HEK293 (cell line): ENCODE data around the gene FAAP100.

ENCODE experiments used
- CTCF ChIA-PET: fragments of 350-600 bp; formaldehyde crosslinking; extraction: SDS; loops from one replicate; lab custom pipeline; 2021; ENCODE audit warnings: antibody characterized with exemption; lab: Yijun Ruan, JAX
- POLR2A ChIA-PET: fragments of 300-600 bp; formaldehyde crosslinking; extraction: SDS; loops from one replicate; lab custom pipeline; 2020; ENCODE audit warnings: antibody characterized with exemption, inconsistent platforms; lab: Yijun Ruan, JAX
- H3K27ac ChIP-seq: fragments of 200-500 bp; sonication (Bioruptor generic); 2 replicates; pipeline ENCODE4 v1.5.1; 2014; ENCODE audit warnings: low read depth, low read length, control low read depth, inconsistent platforms; ENCODE audit errors: extremely low read depth
- H3K36me3 ChIP-seq, 2 experiments: fragments of 200-500 bp in 1 of 2; sonication (Bioruptor generic) in 1 of 2; 1 replicate in 1 of 2; 2 replicates in 1 of 2; pipeline ENCODE4 v1.5.1; 2014 to 2017; ENCODE audit warnings: inconsistent platforms in 2 of 2, low read length in 2 of 2; ENCODE audit not compliant: control insufficient read depth in 2 of 2, insufficient read depth in 1 of 2
- H3K4me1 ChIP-seq: fragments of 200-500 bp; sonication (Bioruptor generic); 2 replicates; pipeline ENCODE4 v1.5.1; 2014; ENCODE audit warnings: mild to moderate bottlenecking, low read length, inconsistent platforms; ENCODE audit not compliant: control insufficient read depth, insufficient read depth
- H3K4me3 ChIP-seq: 2 replicates; pipeline ENCODE4 v1.5.1; 2011; ENCODE audit warnings: low read depth, mild to moderate bottlenecking, control low read depth, low read length, moderate library complexity
- H3K9me3 ChIP-seq: fragments of 200-500 bp; sonication (Bioruptor generic); 2 replicates; pipeline ENCODE4 v1.5.1; 2014; ENCODE audit warnings: low read depth, low read length, inconsistent platforms; ENCODE audit not compliant: control insufficient read depth, insufficient read depth
- GLIS1 ChIP-seq: fragments of 450-650 bp; formaldehyde crosslinking; IDR thresholded peaks from 2 replicates; pipeline ENCODE4 v1.5.1; 2016; ENCODE audit warnings: missing biosample characterization, missing genetic modification characterization
- SETDB1 ChIP-seq: IDR thresholded peaks from one replicate; pipeline ENCODE4 v1.6.1; 2017; ENCODE audit warnings: mild to moderate bottlenecking, low read length, moderate library complexity, mixed read lengths; ENCODE audit not compliant: insufficient read length
- SP2 ChIP-seq: fragments of 450-650 bp; formaldehyde crosslinking; IDR thresholded peaks from 2 replicates; pipeline ENCODE4 v1.5.1; 2016; ENCODE audit warnings: missing biosample characterization, missing genetic modification characterization
- SP7 ChIP-seq: fragments of 450-650 bp; formaldehyde crosslinking; IDR thresholded peaks from 2 replicates; pipeline ENCODE4 v1.5.1; 2016; ENCODE audit warnings: missing biosample characterization, missing genetic modification characterization
- ZBTB17 ChIP-seq: fragments of 450-650 bp; formaldehyde crosslinking; IDR thresholded peaks from 2 replicates; pipeline ENCODE4 v1.5.1; 2016; ENCODE audit warnings: missing biosample characterization, missing genetic modification characterization
- ZFP37 ChIP-seq: fragments of 450-650 bp; formaldehyde crosslinking; IDR thresholded peaks from 2 replicates; pipeline ENCODE4 v1.5.1; 2016; ENCODE audit warnings: missing biosample characterization, missing genetic modification characterization
- ZNF114 ChIP-seq: fragments of 450-650 bp; formaldehyde crosslinking; IDR thresholded peaks from 2 replicates; pipeline ENCODE4 v1.5.0; 2017; ENCODE audit warnings: missing biosample characterization, missing genetic modification characterization
- ZNF121 ChIP-seq: fragments of 450-650 bp; formaldehyde crosslinking; IDR thresholded peaks from 2 replicates; pipeline ENCODE4 v1.5.1; 2016; ENCODE audit warnings: missing biosample characterization, missing genetic modification characterization
- ZNF146 ChIP-seq: fragments of 450-650 bp; formaldehyde crosslinking; IDR thresholded peaks from 2 replicates; pipeline ENCODE4 v1.5.1; 2016; ENCODE audit warnings: missing biosample characterization, missing genetic modification characterization
- ZNF184 ChIP-seq: fragments of 450-650 bp; IDR thresholded peaks from 2 replicates; pipeline ENCODE4 v1.5.1; 2018; ENCODE audit warnings: missing biosample characterization, mild to moderate bottlenecking, missing genetic modification characterization
- ZNF354C ChIP-seq: fragments of 450-650 bp; formaldehyde crosslinking; IDR thresholded peaks from 2 replicates; pipeline ENCODE4 v1.5.1; 2016; ENCODE audit warnings: missing biosample characterization, missing genetic modification characterization, low read depth, borderline replicate concordance
- ZNF416 ChIP-seq: fragments of 450-650 bp; formaldehyde crosslinking; IDR thresholded peaks from 2 replicates; pipeline ENCODE4 v1.5.1; 2016; ENCODE audit warnings: missing biosample characterization, missing genetic modification characterization
- ZNF521 ChIP-seq: fragments of 450-650 bp; formaldehyde crosslinking; IDR thresholded peaks from 2 replicates; pipeline ENCODE4 v1.5.1; 2017; ENCODE audit warnings: missing biosample characterization, mild to moderate bottlenecking, missing genetic modification characterization
- ZNF596 ChIP-seq: fragments of 450-650 bp; IDR thresholded peaks from 2 replicates; pipeline ENCODE4 v1.5.0; 2018; ENCODE audit warnings: missing biosample characterization, mild to moderate bottlenecking, missing genetic modification characterization, moderate library complexity
- ZNF600 ChIP-seq: fragments of 450-650 bp; formaldehyde crosslinking; IDR thresholded peaks from 2 replicates; pipeline ENCODE4 v1.5.1; 2016; ENCODE audit warnings: missing biosample characterization, missing genetic modification characterization
- ZNF621 ChIP-seq: fragments of 450-650 bp; formaldehyde crosslinking; IDR thresholded peaks from 2 replicates; pipeline ENCODE4 v1.5.1; 2017; ENCODE audit warnings: missing biosample characterization, missing genetic modification characterization
- ZNF629 ChIP-seq: fragments of 450-650 bp; formaldehyde crosslinking; IDR thresholded peaks from 2 replicates; pipeline ENCODE4 v1.5.1; 2017; ENCODE audit warnings: missing biosample characterization, missing genetic modification characterization
- ZNF677 ChIP-seq: fragments of 450-650 bp; IDR thresholded peaks from 2 replicates; pipeline ENCODE4 v1.5.0; 2018; ENCODE audit warnings: missing biosample characterization, mild to moderate bottlenecking, missing genetic modification characterization, moderate library complexity
- ZXDB ChIP-seq: fragments of 450-650 bp; formaldehyde crosslinking; IDR thresholded peaks from 2 replicates; pipeline ENCODE4 v1.5.1; 2016; ENCODE audit warnings: missing biosample characterization, missing genetic modification characterization
- TF ChIP-seq, protein P1 (sequence below): fragments of 450-650 bp; formaldehyde crosslinking; IDR thresholded peaks from 2 replicates; pipeline ENCODE4 v1.5.1; 2016; ENCODE audit warnings: missing biosample characterization, missing genetic modification characterization
- TF ChIP-seq, protein P2 (sequence below): fragments of 450-650 bp; IDR thresholded peaks from 2 replicates; pipeline ENCODE4 v1.5.1; 2018; ENCODE audit warnings: missing biosample characterization, missing genetic modification characterization
- TF ChIP-seq, protein P3 (sequence below): fragments of 450-650 bp; formaldehyde crosslinking; IDR thresholded peaks from 2 replicates; pipeline ENCODE4 v1.5.1; 2016; ENCODE audit warnings: missing biosample characterization, missing genetic modification characterization, borderline replicate concordance
- TF ChIP-seq, protein P4 (sequence below): fragments of 450-650 bp; formaldehyde crosslinking; IDR thresholded peaks from 2 replicates; pipeline ENCODE4 v1.5.1; 2016; ENCODE audit warnings: missing biosample characterization, missing genetic modification characterization

FAAP100 gene

DNA sequence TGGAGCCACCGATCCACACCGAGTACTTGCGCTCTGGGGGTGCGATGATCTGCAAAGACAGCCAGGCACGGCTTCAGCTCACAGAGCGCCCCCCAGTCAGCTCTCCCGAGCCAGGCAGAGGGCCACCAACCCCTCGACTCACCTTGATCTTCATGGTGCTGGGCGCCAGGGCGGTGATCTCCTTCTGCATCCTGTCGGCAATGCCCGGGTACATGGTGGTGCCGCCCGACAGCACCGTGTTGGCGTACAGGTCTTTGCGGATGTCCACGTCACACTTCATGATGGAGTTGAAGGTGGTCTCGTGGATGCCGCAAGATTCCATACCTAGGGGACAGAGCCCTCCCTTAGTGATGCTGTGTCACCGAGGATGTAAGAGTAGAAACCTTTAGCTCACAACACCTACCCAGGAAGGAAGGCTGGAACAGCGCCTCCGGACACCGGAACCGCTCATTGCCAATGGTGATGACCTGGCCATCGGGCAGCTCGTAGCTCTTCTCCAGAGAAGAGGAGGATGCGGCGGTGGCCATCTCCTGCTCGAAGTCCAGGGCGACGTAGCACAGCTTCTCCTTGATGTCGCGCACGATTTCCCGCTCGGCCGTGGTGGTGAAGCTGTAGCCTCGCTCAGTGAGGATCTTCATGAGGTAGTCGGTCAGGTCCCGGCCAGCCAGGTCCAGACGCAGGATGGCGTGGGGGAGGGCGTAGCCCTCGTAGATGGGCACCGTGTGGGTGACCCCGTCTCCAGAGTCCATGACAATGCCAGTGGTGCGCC lies 41.2 kb downstream of the FAAP100 start:
- ChIA-PET POLR2A (interaction anchor here (0.6 to 9.9 kb wide), 20 partner anchors 9 to 288 kb away, joined by 3 to 85 read pairs (median 4); partner anchors contain the start of genes BAHCC1, CEP131, FAAP100 and SLC38A10), CTCF (interaction anchor here (0.6 to 1.2 kb wide), 6 partner anchors 26 to 449 kb away, joined by 3 to 5 read pairs (median 3); no protein-coding TSS in a partner anchor)
- H3K4me1 ChIP-seq, result peaks cover 14% of the 10 kb centered on the region
- H3K9me3 ChIP-seq, result no peaks in the 10 kb centered on the region
- peaks cover 18 to 40% of the 10 kb centered on the region in 2 experiments for H3K36me3 ChIP-seq
- H3K4me3 ChIP-seq, result peak overlapping the region; percentile 92
- TF ChIP-seq ZNF621 (tag by site-specific recombination) (no peak), ZNF114 (tag by site-specific recombination) (no peak), SP7 (tag by site-specific recombination) (0 out of 2 replicates have a peak, but pooled peaks have one; percentile 8), ZNF146 (tag by site-specific recombination) (0 out of 2 replicates have a peak, but pooled peaks have one; percentile 3), ZNF600 (tag by site-specific recombination) (peak; percentile 24; the same call in 1 of the 2 replicates), ZNF677 (tag by site-specific recombination) (no peak), ZNF596 (tag by site-specific recombination) (no peak), ZBTB17 (tag by site-specific recombination) (peak; percentile 59), ZNF629 (tag by site-specific recombination) (peak; percentile 78), SP2 (tag by site-specific recombination) (no peak), ZNF521 (tag by site-specific recombination) (no peak), ZNF416 (no peak), SETDB1 (no peak), ZNF121 (tag by site-specific recombination) (no peak), ZXDB (tag by site-specific recombination) (no peak), GLIS1 (tag by site-specific recombination) (0 out of 2 replicates have a peak, but pooled peaks have one; percentile 25), ZNF184 (no peak), ZFP37 (0 out of 2 replicates have a peak, but pooled peaks have one; percentile 13), ZNF354C (tag by site-specific recombination) (no peak)
- TF ChIP-seq, protein P1, sequence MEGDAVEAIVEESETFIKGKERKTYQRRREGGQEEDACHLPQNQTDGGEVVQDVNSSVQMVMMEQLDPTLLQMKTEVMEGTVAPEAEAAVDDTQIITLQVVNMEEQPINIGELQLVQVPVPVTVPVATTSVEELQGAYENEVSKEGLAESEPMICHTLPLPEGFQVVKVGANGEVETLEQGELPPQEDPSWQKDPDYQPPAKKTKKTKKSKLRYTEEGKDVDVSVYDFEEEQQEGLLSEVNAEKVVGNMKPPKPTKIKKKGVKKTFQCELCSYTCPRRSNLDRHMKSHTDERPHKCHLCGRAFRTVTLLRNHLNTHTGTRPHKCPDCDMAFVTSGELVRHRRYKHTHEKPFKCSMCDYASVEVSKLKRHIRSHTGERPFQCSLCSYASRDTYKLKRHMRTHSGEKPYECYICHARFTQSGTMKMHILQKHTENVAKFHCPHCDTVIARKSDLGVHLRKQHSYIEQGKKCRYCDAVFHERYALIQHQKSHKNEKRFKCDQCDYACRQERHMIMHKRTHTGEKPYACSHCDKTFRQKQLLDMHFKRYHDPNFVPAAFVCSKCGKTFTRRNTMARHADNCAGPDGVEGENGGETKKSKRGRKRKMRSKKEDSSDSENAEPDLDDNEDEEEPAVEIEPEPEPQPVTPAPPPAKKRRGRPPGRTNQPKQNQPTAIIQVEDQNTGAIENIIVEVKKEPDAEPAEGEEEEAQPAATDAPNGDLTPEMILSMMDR (tag by site-specific recombination), result peak; percentile 44; the same call in 1 of the 2 replicates
- TF ChIP-seq, protein P2, sequence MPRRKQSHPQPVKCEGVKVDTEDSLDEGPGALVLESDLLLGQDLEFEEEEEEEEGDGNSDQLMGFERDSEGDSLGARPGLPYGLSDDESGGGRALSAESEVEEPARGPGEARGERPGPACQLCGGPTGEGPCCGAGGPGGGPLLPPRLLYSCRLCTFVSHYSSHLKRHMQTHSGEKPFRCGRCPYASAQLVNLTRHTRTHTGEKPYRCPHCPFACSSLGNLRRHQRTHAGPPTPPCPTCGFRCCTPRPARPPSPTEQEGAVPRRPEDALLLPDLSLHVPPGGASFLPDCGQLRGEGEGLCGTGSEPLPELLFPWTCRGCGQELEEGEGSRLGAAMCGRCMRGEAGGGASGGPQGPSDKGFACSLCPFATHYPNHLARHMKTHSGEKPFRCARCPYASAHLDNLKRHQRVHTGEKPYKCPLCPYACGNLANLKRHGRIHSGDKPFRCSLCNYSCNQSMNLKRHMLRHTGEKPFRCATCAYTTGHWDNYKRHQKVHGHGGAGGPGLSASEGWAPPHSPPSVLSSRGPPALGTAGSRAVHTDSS (tag by site-specific recombination), result no peak
- TF ChIP-seq, protein P3, sequence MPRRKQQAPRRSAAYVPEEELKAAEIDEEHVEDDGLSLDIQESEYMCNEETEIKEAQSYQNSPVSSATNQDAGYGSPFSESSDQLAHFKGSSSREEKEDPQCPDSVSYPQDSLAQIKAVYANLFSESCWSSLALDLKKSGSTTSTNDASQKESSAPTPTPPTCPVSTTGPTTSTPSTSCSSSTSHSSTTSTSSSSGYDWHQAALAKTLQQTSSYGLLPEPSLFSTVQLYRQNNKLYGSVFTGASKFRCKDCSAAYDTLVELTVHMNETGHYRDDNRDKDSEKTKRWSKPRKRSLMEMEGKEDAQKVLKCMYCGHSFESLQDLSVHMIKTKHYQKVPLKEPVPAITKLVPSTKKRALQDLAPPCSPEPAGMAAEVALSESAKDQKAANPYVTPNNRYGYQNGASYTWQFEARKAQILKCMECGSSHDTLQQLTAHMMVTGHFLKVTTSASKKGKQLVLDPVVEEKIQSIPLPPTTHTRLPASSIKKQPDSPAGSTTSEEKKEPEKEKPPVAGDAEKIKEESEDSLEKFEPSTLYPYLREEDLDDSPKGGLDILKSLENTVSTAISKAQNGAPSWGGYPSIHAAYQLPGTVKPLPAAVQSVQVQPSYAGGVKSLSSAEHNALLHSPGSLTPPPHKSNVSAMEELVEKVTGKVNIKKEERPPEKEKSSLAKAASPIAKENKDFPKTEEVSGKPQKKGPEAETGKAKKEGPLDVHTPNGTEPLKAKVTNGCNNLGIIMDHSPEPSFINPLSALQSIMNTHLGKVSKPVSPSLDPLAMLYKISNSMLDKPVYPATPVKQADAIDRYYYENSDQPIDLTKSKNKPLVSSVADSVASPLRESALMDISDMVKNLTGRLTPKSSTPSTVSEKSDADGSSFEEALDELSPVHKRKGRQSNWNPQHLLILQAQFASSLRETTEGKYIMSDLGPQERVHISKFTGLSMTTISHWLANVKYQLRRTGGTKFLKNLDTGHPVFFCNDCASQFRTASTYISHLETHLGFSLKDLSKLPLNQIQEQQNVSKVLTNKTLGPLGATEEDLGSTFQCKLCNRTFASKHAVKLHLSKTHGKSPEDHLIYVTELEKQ (tag by site-specific recombination), result no peak
- TF ChIP-seq, protein P4, sequence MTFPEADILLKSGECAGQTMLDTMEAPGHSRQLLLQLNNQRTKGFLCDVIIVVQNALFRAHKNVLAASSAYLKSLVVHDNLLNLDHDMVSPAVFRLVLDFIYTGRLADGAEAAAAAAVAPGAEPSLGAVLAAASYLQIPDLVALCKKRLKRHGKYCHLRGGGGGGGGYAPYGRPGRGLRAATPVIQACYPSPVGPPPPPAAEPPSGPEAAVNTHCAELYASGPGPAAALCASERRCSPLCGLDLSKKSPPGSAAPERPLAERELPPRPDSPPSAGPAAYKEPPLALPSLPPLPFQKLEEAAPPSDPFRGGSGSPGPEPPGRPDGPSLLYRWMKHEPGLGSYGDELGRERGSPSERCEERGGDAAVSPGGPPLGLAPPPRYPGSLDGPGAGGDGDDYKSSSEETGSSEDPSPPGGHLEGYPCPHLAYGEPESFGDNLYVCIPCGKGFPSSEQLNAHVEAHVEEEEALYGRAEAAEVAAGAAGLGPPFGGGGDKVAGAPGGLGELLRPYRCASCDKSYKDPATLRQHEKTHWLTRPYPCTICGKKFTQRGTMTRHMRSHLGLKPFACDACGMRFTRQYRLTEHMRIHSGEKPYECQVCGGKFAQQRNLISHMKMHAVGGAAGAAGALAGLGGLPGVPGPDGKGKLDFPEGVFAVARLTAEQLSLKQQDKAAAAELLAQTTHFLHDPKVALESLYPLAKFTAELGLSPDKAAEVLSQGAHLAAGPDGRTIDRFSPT (tag by site-specific recombination), result 0 out of 2 replicates have a peak, but pooled peaks have one; percentile 29
- peak overlapping the region; percentile 100 for H3K27ac ChIP-seq
